Hepatocyte (in vitro differentiated cells): ENCODE measurements around the gene TMEM123.

Source experiments
- EZH2phosphoT487 ChIP-seq: fragments of 200-600 bp; sonication (generic); IDR thresholded peaks from one replicate; pipeline ENCODE4 v1.6.1; 2018; ENCODE audit warnings: antibody characterized with exemption, mild to moderate bottlenecking, low read depth, moderate library complexity; ENCODE audit not compliant: unreplicated experiment, severe bottlenecking
- TF ChIP-seq, protein P1 (sequence below): fragments of 200-600 bp; sonication (generic); IDR thresholded peaks from 2 replicates; pipeline ENCODE4 v1.5.1; 2016; ENCODE audit warnings: antibody characterized with exemption, mild to moderate bottlenecking; ENCODE audit not compliant: poor library complexity

GRCh38 chr11:102494216-102494615 lies 41.7 kb upstream of the TMEM123 start:
- TF ChIP-seq, protein P1, sequence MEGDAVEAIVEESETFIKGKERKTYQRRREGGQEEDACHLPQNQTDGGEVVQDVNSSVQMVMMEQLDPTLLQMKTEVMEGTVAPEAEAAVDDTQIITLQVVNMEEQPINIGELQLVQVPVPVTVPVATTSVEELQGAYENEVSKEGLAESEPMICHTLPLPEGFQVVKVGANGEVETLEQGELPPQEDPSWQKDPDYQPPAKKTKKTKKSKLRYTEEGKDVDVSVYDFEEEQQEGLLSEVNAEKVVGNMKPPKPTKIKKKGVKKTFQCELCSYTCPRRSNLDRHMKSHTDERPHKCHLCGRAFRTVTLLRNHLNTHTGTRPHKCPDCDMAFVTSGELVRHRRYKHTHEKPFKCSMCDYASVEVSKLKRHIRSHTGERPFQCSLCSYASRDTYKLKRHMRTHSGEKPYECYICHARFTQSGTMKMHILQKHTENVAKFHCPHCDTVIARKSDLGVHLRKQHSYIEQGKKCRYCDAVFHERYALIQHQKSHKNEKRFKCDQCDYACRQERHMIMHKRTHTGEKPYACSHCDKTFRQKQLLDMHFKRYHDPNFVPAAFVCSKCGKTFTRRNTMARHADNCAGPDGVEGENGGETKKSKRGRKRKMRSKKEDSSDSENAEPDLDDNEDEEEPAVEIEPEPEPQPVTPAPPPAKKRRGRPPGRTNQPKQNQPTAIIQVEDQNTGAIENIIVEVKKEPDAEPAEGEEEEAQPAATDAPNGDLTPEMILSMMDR: no peak
- TF ChIP-seq EZH2phosphoT487: no peak
